Uterine smooth muscle cell (primary cell): Measurements from ENCODE around the gene C6orf89. TPM values are rescaled to one million over a fixed set of nuclear protein-coding genes. Genes with fewer than 3 reads are reported as not detected.

ENCODE experiments used
- total RNA-seq: library from RNA; depleted of rRNA; stranded (reverse); fragments of >200 nt; gene quantifications from 2 replicates; pipeline ENCODE4 v1.2.3, GENCODE V29; 2014

Gene C6orf89
- total RNA-seq: 37.5 and 47.1 TPM in 2 replicates

GRCh38 chr6:36885461-36886401, at the start of gene C6orf89:
Gene C6orf89, plus strand, starts transcription at chr6:36885952. Its CDS starts 13,493 bp downstream, at chr6:36899445.

GRCh38 chr6:36838896-36839748, 46.6 kb upstream of the C6orf89 start, which contains the start of gene CPNE5:
Gene CPNE5, minus strand, starts transcription at chr6:36839444. Its CDS starts 67 bp downstream, at chr6:36839377.

GRCh38 chr6:36874443-36875249, 11.1 kb upstream of the C6orf89 start, which contains the start of gene PPIL1:
Gene PPIL1, minus strand, starts transcription at chr6:36874803. Its CDS starts 31 bp downstream, at chr6:36874772.

GRCh38 chr6:36954262-36954931, 68.6 kb downstream of the C6orf89 start, which contains the start of gene PI16:
Gene PI16, plus strand, starts transcription at chr6:36954738. Its CDS starts 23 bp downstream, at chr6:36954761.

Other genes with a start within 250 kb of the C6orf89 start
- gene CDKN1A, start 207.2 kb upstream of the C6orf89 start, total RNA-seq: 113 and 404 TPM in 2 replicates
- gene RAB44, start 188.1 kb upstream of the C6orf89 start, total RNA-seq: under 0.01 TPM in 1 of 2 replicates, not detected in the other
- gene CPNE5, start 46.5 kb upstream of the C6orf89 start, total RNA-seq: under 0.01 and 0.11 TPM in 2 replicates
- gene PPIL1, start 11.1 kb upstream of the C6orf89 start, total RNA-seq: 27.4 and 34.7 TPM in 2 replicates
- gene PI16, start 68.8 kb downstream of the C6orf89 start, total RNA-seq: 0.11 and 0.75 TPM in 2 replicates
- gene MTCH1, start 100.2 kb downstream of the C6orf89 start, total RNA-seq: 238 and 316 TPM in 2 replicates
- not detected in 2 replicates for gene FGD2, start 119.7 kb downstream of the C6orf89 start, total RNA-seq